HepG2 (cell line): ENCODE measurements around the gene CTNND2. TPM values are rescaled to one million over a fixed set of nuclear protein-coding genes. Genes with fewer than 3 reads are reported as not detected.
A peak's percentile ranks its signal among the peaks of the same experiment; 100 is the strongest.

ENCODE experiments used
- ATAD3A ChIP-seq: sonication (generic); formaldehyde crosslinking; IDR thresholded peaks from 2 replicates; pipeline ENCODE4 v1.4.0; 2020; ENCODE audit warnings: missing genetic modification reagents
- HNF4A ChIP-seq: sonication (generic); formaldehyde crosslinking; IDR thresholded peaks from 2 replicates; pipeline ENCODE4 v1.4.0; 2020; ENCODE audit warnings: missing genetic modification reagents
- KLF6 ChIP-seq: IDR thresholded peaks from 2 replicates; pipeline ENCODE4 v1.8.0; 2016; ENCODE audit warnings: missing biosample characterization, missing genetic modification reagents
- MIXL1 ChIP-seq: IDR thresholded peaks from 2 replicates; pipeline ENCODE4 v1.6.1; 2016
- MXI1 ChIP-seq: IDR thresholded peaks from 3 replicates; pipeline ENCODE4 v1.6.1; 2012; ENCODE audit warnings: low read depth, low read length, inconsistent platforms, borderline replicate concordance
- RFX1 ChIP-seq: fragments of 450-650 bp; IDR thresholded peaks from 2 replicates; pipeline ENCODE4 v1.6.1; 2017
- RXRA ChIP-seq: sonication (generic); formaldehyde crosslinking; IDR thresholded peaks from 2 replicates; pipeline ENCODE4 v1.5.1; 2020; ENCODE audit warnings: missing genetic modification reagents
- SOX13 ChIP-seq, 3 experiments: fragments of 450-650 bp in 1 of 3; sonication (generic) in 1 of 3; formaldehyde crosslinking in 1 of 3; IDR thresholded peaks in 2 of 3; conservative IDR thresholded peaks in 1 of 3; 2 replicates each; pipeline versions ENCODE4 v1.5.0 to v1.6.1; 2016 to 2020; ENCODE audit warnings: antibody characterized with exemption in 1 of 3, mild to moderate bottlenecking in 1 of 3, missing compliant biosample characterization in 1 of 3, missing genetic modification reagents in 1 of 3, moderate library complexity in 1 of 3
- STAG1 ChIP-seq: sonication (generic); formaldehyde crosslinking; IDR thresholded peaks from 2 replicates; pipeline ENCODE4 v1.4.0; 2020; ENCODE audit warnings: missing genetic modification reagents
- ZBTB21 ChIP-seq: sonication (generic); formaldehyde crosslinking; IDR thresholded peaks from 2 replicates; pipeline ENCODE4 v1.4.0; 2020; ENCODE audit warnings: missing genetic modification reagents
- ZFP82 ChIP-seq: sonication (generic); formaldehyde crosslinking; IDR thresholded peaks from 2 replicates; pipeline ENCODE4 v1.5.1; 2020; ENCODE audit warnings: mild to moderate bottlenecking, missing genetic modification reagents, borderline replicate concordance
- ZNF10 ChIP-seq: sonication (generic); formaldehyde crosslinking; IDR thresholded peaks from 2 replicates; pipeline ENCODE4 v1.4.0; 2020; ENCODE audit warnings: mild to moderate bottlenecking, low read depth, missing genetic modification reagents, borderline replicate concordance
- ZNF260 ChIP-seq: sonication (generic); formaldehyde crosslinking; IDR thresholded peaks from 2 replicates; pipeline ENCODE4 v1.4.0; 2020; ENCODE audit warnings: missing genetic modification reagents, low read depth, mild to moderate bottlenecking, borderline replicate concordance
- ZNF3 ChIP-seq: IDR thresholded peaks from 2 replicates; pipeline ENCODE4 v1.7.0; 2017; ENCODE audit warnings: inconsistent platforms
- ZNF431 ChIP-seq: sonication (generic); formaldehyde crosslinking; IDR thresholded peaks from 2 replicates; pipeline ENCODE4 v1.9.0; 2022; ENCODE audit warnings: missing genetic modification reagents, low read depth, mild to moderate bottlenecking, borderline replicate concordance
- ZNF629 ChIP-seq: sonication (generic); formaldehyde crosslinking; conservative IDR thresholded peaks from 2 replicates; pipeline ENCODE4 v1.5.0; 2020; ENCODE audit warnings: missing genetic modification reagents
- ZNF746 ChIP-seq: sonication (generic); formaldehyde crosslinking; IDR thresholded peaks from 2 replicates; pipeline ENCODE4 v1.8.0; 2022; ENCODE audit warnings: mild to moderate bottlenecking, missing genetic modification reagents
- polyA plus RNA-seq, 8 experiments: library from polyadenylated mRNA; depleted of rRNA in 3 of 8; stranded (reverse) in 7 of 8; unstranded in 1 of 8; fragments of >200 nt; fragmentation: Illumina TruSeq in 4 of 8; extraction: Trizol in 4 of 8; gene quantifications; 2 replicates each; pipeline versions ENCODE4 v1.2.1 to v1.2.3, GENCODE V29; 2011 to 2016; ENCODE audit warnings: low read depth in 4 of 8, missing spikeins in 1 of 8, mixed read lengths in 1 of 8; ENCODE audit not compliant: insufficient read depth in 1 of 8
- total RNA-seq, 5 experiments: library from RNA; depleted of rRNA; stranded (reverse); fragments of >200 nt; fragmentation: Illumina TruSeq; extraction: Trizol; gene quantifications; 2 replicates each; pipeline ENCODE4 v1.2.3, GENCODE V29; 2016; ENCODE audit warnings: low read depth in 1 of 5
- TF ChIP-seq, protein P1 (sequence below): sonication (generic); formaldehyde crosslinking; IDR thresholded peaks from 2 replicates; pipeline ENCODE4 v1.4.0; 2020; ENCODE audit warnings: missing genetic modification reagents, borderline replicate concordance
- TF ChIP-seq, protein P2 (sequence below): sonication (generic); formaldehyde crosslinking; IDR thresholded peaks from 2 replicates; pipeline ENCODE4 v1.9.0; 2021; ENCODE audit warnings: missing genetic modification reagents, borderline replicate concordance
- TF ChIP-seq, protein P3 (sequence below): sonication (generic); formaldehyde crosslinking; IDR thresholded peaks from 2 replicates; pipeline ENCODE4 v1.5.0; 2020; ENCODE audit warnings: missing genetic modification reagents, mild to moderate bottlenecking, borderline replicate concordance
- TF ChIP-seq, protein P4 (sequence below): conservative IDR thresholded peaks from 2 replicates; pipeline ENCODE4 v1.6.1; 2018; ENCODE audit warnings: missing genetic modification reagents
- TF ChIP-seq, protein P5 (sequence below): IDR thresholded peaks from 2 replicates; pipeline ENCODE4 v1.6.1; 2012; ENCODE audit warnings: low read depth, low read length, improper control_type of control experiment

The CTNND2 gene
- total and polyA plus RNA-seq, 2 of the 13 experiments (the other 11 are each of a cell fraction or from before 2014, with no cell fraction given) = not detected

DNA sequence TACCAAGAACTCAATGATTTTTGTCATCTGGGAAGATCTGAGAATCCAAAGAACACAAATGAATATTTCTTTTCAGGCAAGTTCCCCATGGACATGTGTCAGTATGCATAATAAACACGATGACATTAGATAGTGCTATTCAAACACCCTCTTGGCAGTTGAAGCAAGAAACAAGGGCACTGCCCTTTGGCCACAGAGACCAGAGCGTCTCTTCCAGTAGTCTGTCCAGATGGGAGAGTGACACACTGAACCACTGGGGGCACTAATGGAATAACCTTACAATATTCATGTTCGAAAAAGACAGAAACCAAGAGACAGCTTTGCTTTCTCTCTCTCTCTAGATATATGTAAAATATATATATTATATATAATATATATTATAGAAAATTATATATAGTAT, 301.9 kb downstream of the CTNND2 start (continued):
- TF ChIP-seq SOX13 (IDR thresholded peaks at IDR 0.05) (no peak), SOX13 (CRISPR knock-in tag; conservative IDR thresholded peaks at IDR 0.05 in 1 of 2, IDR thresholded peaks at IDR 0.05 in 1 of 2) (0 out of 4 replicates have a peak, but pooled peaks of 1 of the 2 experiments have one; percentile 22), MXI1 (no peak), ZNF10 (CRISPR knock-in tag) (no peak), MIXL1 (0 out of 2 replicates have a peak, but pooled peaks have one; percentile 19), HNF4A (CRISPR knock-in tag) (peak; percentile 59), ATAD3A (CRISPR knock-in tag) (no peak), ZNF260 (CRISPR knock-in tag) (no peak), ZNF746 (CRISPR knock-in tag) (no peak), KLF6 (no peak), ZNF629 (no peak), RFX1 (no peak), ZNF431 (CRISPR knock-in tag) (no peak), RXRA (CRISPR knock-in tag) (no peak), ZBTB21 (CRISPR knock-in tag) (no peak), ZNF3 (CRISPR knock-in tag) (no peak), STAG1 (peak; percentile 46), ZFP82 (no peak)
- TF ChIP-seq, protein P1, sequence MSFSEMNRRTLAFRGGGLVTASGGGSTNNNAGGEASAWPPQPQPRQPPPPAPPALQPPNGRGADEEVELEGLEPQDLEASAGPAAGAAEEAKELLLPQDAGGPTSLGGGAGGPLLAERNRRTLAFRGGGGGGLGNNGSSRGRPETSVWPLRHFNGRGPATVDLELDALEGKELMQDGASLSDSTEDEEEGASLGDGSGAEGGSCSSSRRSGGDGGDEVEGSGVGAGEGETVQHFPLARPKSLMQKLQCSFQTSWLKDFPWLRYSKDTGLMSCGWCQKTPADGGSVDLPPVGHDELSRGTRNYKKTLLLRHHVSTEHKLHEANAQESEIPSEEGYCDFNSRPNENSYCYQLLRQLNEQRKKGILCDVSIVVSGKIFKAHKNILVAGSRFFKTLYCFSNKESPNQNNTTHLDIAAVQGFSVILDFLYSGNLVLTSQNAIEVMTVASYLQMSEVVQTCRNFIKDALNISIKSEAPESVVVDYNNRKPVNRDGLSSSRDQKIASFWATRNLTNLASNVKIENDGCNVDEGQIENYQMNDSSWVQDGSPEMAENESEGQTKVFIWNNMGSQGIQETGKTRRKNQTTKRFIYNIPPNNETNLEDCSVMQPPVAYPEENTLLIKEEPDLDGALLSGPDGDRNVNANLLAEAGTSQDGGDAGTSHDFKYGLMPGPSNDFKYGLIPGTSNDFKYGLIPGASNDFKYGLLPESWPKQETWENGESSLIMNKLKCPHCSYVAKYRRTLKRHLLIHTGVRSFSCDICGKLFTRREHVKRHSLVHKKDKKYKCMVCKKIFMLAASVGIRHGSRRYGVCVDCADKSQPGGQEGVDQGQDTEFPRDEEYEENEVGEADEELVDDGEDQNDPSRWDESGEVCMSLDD (CRISPR knock-in tag) = no peak
- TF ChIP-seq, protein P2, sequence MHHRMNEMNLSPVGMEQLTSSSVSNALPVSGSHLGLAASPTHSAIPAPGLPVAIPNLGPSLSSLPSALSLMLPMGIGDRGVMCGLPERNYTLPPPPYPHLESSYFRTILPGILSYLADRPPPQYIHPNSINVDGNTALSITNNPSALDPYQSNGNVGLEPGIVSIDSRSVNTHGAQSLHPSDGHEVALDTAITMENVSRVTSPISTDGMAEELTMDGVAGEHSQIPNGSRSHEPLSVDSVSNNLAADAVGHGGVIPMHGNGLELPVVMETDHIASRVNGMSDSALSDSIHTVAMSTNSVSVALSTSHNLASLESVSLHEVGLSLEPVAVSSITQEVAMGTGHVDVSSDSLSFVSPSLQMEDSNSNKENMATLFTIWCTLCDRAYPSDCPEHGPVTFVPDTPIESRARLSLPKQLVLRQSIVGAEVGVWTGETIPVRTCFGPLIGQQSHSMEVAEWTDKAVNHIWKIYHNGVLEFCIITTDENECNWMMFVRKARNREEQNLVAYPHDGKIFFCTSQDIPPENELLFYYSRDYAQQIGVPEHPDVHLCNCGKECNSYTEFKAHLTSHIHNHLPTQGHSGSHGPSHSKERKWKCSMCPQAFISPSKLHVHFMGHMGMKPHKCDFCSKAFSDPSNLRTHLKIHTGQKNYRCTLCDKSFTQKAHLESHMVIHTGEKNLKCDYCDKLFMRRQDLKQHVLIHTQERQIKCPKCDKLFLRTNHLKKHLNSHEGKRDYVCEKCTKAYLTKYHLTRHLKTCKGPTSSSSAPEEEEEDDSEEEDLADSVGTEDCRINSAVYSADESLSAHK (CRISPR knock-in tag) = no peak
- TF ChIP-seq, protein P3, sequence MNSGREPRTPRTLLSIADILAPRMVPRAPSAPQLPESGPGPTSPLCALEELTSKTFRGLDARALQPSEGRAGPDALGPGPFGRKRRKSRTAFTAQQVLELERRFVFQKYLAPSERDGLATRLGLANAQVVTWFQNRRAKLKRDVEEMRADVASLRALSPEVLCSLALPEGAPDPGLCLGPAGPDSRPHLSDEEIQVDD = no peak
- TF ChIP-seq, protein P4, sequence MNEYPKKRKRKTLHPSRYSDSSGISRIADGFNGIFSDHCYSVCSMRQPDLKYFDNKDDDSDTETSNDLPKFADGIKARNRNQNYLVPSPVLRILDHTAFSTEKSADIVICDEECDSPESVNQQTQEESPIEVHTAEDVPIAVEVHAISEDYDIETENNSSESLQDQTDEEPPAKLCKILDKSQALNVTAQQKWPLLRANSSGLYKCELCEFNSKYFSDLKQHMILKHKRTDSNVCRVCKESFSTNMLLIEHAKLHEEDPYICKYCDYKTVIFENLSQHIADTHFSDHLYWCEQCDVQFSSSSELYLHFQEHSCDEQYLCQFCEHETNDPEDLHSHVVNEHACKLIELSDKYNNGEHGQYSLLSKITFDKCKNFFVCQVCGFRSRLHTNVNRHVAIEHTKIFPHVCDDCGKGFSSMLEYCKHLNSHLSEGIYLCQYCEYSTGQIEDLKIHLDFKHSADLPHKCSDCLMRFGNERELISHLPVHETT (CRISPR knock-in tag) = no peak
- TF ChIP-seq, protein P5, sequence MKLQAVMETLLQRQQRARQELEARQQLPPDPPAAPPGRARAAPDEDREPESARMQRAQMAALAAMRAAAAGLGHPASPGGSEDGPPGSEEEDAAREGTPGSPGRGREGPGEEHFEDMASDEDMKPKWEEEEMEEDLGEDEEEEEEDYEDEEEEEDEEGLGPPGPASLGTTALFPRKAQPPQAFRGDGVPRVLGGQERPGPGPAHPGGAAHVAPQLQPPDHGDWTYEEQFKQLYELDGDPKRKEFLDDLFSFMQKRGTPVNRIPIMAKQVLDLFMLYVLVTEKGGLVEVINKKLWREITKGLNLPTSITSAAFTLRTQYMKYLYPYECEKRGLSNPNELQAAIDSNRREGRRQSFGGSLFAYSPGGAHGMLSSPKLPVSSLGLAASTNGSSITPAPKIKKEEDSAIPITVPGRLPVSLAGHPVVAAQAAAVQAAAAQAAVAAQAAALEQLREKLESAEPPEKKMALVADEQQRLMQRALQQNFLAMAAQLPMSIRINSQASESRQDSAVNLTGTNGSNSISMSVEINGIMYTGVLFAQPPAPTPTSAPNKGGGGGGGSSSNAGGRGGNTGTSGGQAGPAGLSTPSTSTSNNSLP = 0 out of 2 replicates have a peak, but pooled peaks have one; percentile 37
